Fibroblast of lung (primary cell): Measurements from ENCODE around the gene KCNMB4. TPM values are rescaled to one million over a fixed set of nuclear protein-coding genes. Genes with fewer than 3 reads are reported as not detected.

Experiments used
- DNase-seq, 2 donors: peaks; one replicate each; pipeline versions ENCODE4 v3.0.0 to v3.0.0-alpha.2; 2010; ENCODE audit warnings: low read depth in 2 of 2
- H2AFZ ChIP-seq: 2 replicates; pipeline ENCODE4 v1.5.1; 2012; ENCODE audit warnings: low read length, control low read depth, inconsistent platforms
- H3K27ac ChIP-seq: 2 replicates; pipeline ENCODE4 v1.5.1; 2011; ENCODE audit warnings: low read length, control low read depth; ENCODE audit not compliant: insufficient read depth
- H3K27me3 ChIP-seq: 2 replicates; pipeline ENCODE4 v1.5.1; 2011; ENCODE audit warnings: mild to moderate bottlenecking, low read length; ENCODE audit not compliant: control insufficient read depth, insufficient read depth
- H3K36me3 ChIP-seq: 2 replicates; pipeline ENCODE4 v1.5.1; 2011; ENCODE audit warnings: low read length; ENCODE audit not compliant: control insufficient read depth, insufficient read depth
- H3K4me1 ChIP-seq: 2 replicates; pipeline ENCODE4 v1.5.1; 2011; ENCODE audit warnings: low read length; ENCODE audit not compliant: control insufficient read depth, insufficient read depth; ENCODE audit errors: extremely low read depth
- H3K4me2 ChIP-seq: 2 replicates; pipeline ENCODE4 v1.5.1; 2011; ENCODE audit warnings: low read length, control low read depth; ENCODE audit not compliant: insufficient read depth; ENCODE audit errors: extremely low read depth
- H3K4me3 ChIP-seq, 4 experiments: fragments of 200-600 bp in 1 of 4; sonication (generic) in 1 of 4; replicated peaks in 1 of 4; 2 replicates each; pipeline ENCODE4 v1.5.1; 2011 to 2016; ENCODE audit warnings: low read length in 4 of 4, low read depth in 3 of 4, mild to moderate bottlenecking in 3 of 4, control low read depth in 2 of 4, inconsistent platforms in 1 of 4, mixed read lengths in 1 of 4; ENCODE audit not compliant: insufficient read depth in 1 of 4; ENCODE audit errors: control extremely low read depth in 1 of 4
- H3K79me2 ChIP-seq: 2 replicates; pipeline ENCODE4 v1.5.1; 2012; ENCODE audit warnings: mild to moderate bottlenecking, low read length, inconsistent platforms; ENCODE audit not compliant: control insufficient read depth, insufficient read depth
- H3K9ac ChIP-seq: 2 replicates; pipeline ENCODE4 v1.5.1; 2011; ENCODE audit warnings: mild to moderate bottlenecking, low read length, control low read depth; ENCODE audit not compliant: insufficient read depth
- H3K9me3 ChIP-seq: 2 replicates; pipeline ENCODE4 v1.5.1; 2012; ENCODE audit warnings: low read depth, low read length; ENCODE audit not compliant: control insufficient read depth, insufficient read depth
- H4K20me1 ChIP-seq: 2 replicates; pipeline ENCODE4 v1.5.1; 2011; ENCODE audit warnings: low read length; ENCODE audit not compliant: control insufficient read depth, insufficient read depth; ENCODE audit errors: extremely low read depth
- CTCF ChIP-seq, 2 donors: IDR thresholded peaks in 1 of 2; conservative IDR thresholded peaks in 1 of 2; 1 replicate in 1 of 2; 2 replicates in 1 of 2; pipeline ENCODE4 v1.5.1; 2011 to 2012; ENCODE audit warnings: low read length in 2 of 2, control low read depth in 1 of 2, inconsistent platforms in 1 of 2, low read depth in 1 of 2, mild to moderate bottlenecking in 1 of 2
- EZH2 ChIP-seq: IDR thresholded peaks from 2 replicates; pipeline ENCODE4 v1.5.1; 2012; ENCODE audit warnings: low read length, control low read depth, mild to moderate bottlenecking; ENCODE audit errors: missing control alignments
- polyA plus RNA-seq, 2 donors: library from polyadenylated mRNA; depleted of rRNA in 1 of 2; stranded (reverse) in 1 of 2; unstranded in 1 of 2; fragments of >200 nt; gene quantifications; 2 replicates each; pipeline ENCODE4 v1.2.1, GENCODE V29; 2011 to 2012; ENCODE audit warnings: missing spikeins in 1 of 2
- total RNA-seq: library from RNA; depleted of rRNA; stranded (reverse); fragments of >200 nt; gene quantifications from 2 replicates; pipeline ENCODE4 v1.2.1, GENCODE V29; 2014

KCNMB4 gene
- total and polyA plus RNA-seq, 2 donors (not counting 1 experiment from before 2014, with no cell fraction given), result 0.33 to 0.66 TPM

DNA sequence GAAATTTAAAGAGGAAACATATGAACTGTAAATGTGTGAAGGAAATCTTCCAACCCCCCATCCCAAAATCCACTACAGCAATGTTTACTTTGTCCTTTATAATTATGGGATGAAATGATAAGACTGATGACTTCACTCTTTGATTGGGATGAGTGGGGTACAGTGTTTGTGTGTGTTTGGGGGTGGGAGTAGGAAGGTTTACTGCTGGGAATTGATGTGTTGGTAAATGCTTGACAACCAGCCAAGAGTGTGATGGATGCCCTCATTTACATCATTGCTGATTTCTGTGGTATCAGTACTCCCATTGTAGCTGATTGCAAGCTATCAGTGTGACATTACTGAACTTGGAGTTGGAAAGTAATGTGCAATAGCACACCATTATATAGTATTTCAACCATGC, 90.9 kb downstream of the KCNMB4 start:
- Histone ChIP-seq H3K27me3 (no peaks in the 10 kb centered on the region), H3K36me3 (no peaks in the 10 kb centered on the region), H3K9ac (no peak overlapping the region), H3K79me2 (no peaks in the 10 kb centered on the region), H3K4me2 (no peak overlapping the region), H2AFZ (no peak overlapping the region), H3K4me3 (no peak overlapping the region), H3K27ac (no peak overlapping the region), H3K4me1 (no peaks in the 10 kb centered on the region), H4K20me1 (no peaks in the 10 kb centered on the region), H3K9me3 (no peaks in the 10 kb centered on the region)
- TF ChIP-seq CTCF (conservative IDR thresholded peaks at IDR 0.05 in 1 of 2, IDR thresholded peaks at IDR 0.05 in 1 of 2; ENCODE audit: low read depth in 1 of 2, low read length in 2 of 2), result no peak
- TF ChIP-seq EZH2, result no peak
- no peak for DNase-seq

DNA sequence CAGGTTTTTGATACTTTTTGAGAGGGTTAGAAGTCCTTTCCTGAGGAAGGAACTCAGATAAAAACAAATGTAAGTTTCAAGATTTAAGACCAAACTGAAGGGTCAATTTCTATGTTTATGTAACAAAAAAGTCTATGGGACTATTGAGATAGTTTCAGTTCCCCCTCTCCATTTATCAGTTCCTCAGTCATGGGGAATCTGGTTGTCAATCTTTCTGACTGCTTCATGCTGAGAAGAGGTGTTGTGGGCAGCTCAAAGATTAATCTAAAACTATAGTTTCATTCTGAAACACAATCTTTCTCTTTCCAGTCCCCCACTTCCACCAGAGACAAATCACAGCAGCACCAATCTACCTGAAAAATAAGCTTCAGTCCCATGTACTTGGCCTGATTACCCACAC, 93.7 kb downstream of the KCNMB4 start:
- H2AFZ ChIP-seq, result no peak overlapping the region
- no peaks in the 10 kb centered on the region for H3K9me3 ChIP-seq
- no peak overlapping the region for H3K4me3 ChIP-seq
- DNase-seq, result no peak
- no peak overlapping the region for H3K9ac ChIP-seq
- no peak overlapping the region for H3K4me2 ChIP-seq
- TF ChIP-seq CTCF (conservative IDR thresholded peaks at IDR 0.05 in 1 of 2, IDR thresholded peaks at IDR 0.05 in 1 of 2; ENCODE audit: low read depth in 1 of 2, low read length in 2 of 2), result no peak
- TF ChIP-seq EZH2, result no peak
- no peaks in the 10 kb centered on the region for H4K20me1 ChIP-seq
- H3K36me3 ChIP-seq, result no peaks in the 10 kb centered on the region
- H3K27ac ChIP-seq, result no peak overlapping the region
- no peaks in the 10 kb centered on the region for H3K79me2 ChIP-seq
- no peaks in the 10 kb centered on the region for H3K4me1 ChIP-seq
- H3K27me3 ChIP-seq, result no peaks in the 10 kb centered on the region

GRCh38 chr12:70463997-70464396, 97.9 kb downstream of the KCNMB4 start:
- H2AFZ ChIP-seq, result no peak overlapping the region
- H3K4me3 ChIP-seq, result no peak overlapping the region
- no peaks in the 10 kb centered on the region for H3K9me3 ChIP-seq
- H4K20me1 ChIP-seq, result no peaks in the 10 kb centered on the region
- H3K4me1 ChIP-seq, result no peaks in the 10 kb centered on the region
- TF ChIP-seq EZH2 (no peak), CTCF (conservative IDR thresholded peaks at IDR 0.05 in 1 of 2, IDR thresholded peaks at IDR 0.05 in 1 of 2; ENCODE audit: low read depth in 1 of 2, low read length in 2 of 2) (no peak)
- H3K27ac ChIP-seq, result no peak overlapping the region
- no peak overlapping the region for H3K9ac ChIP-seq
- no peaks in the 10 kb centered on the region for H3K79me2 ChIP-seq
- no peaks in the 10 kb centered on the region for H3K27me3 ChIP-seq
- H3K4me2 ChIP-seq, result no peak overlapping the region
- H3K36me3 ChIP-seq, result no peaks in the 10 kb centered on the region
- DNase-seq, result no peak
